Osteocyte (in vitro differentiated cells): Measurements from ENCODE around the gene PRR23A. TPM values are rescaled to one million over a fixed set of nuclear protein-coding genes. Genes with fewer than 3 reads are reported as not detected.

Source experiments
- DNase-seq: peaks from one replicate; pipeline ENCODE4 v3.0.0; 2021; ENCODE audit warnings: mixed read lengths; ENCODE audit not compliant: unreplicated experiment; ENCODE audit errors: extremely low spot score
- H3K27ac Mint-ChIP-seq: one replicate; pipeline ENCODE4 v1.8.0; 2021; ENCODE audit warnings: mild to moderate bottlenecking, mixed read lengths; ENCODE audit not compliant: unreplicated experiment
- H3K27me3 Mint-ChIP-seq: one replicate; pipeline ENCODE4 v1.8.0; 2021; ENCODE audit warnings: mixed read lengths; ENCODE audit not compliant: unreplicated experiment
- H3K36me3 Mint-ChIP-seq: one replicate; pipeline ENCODE4 v1.8.0; 2021; ENCODE audit warnings: mixed read lengths; ENCODE audit not compliant: unreplicated experiment
- H3K4me1 Mint-ChIP-seq: one replicate; pipeline ENCODE4 v1.8.0; 2021; ENCODE audit warnings: mixed read lengths; ENCODE audit not compliant: unreplicated experiment
- H3K4me3 Mint-ChIP-seq: one replicate; pipeline ENCODE4 v1.8.0; 2021; ENCODE audit warnings: mild to moderate bottlenecking, moderate library complexity, mixed read lengths; ENCODE audit not compliant: unreplicated experiment
- H3K9me3 Mint-ChIP-seq: one replicate; pipeline ENCODE4 v1.8.0; 2021; ENCODE audit warnings: mixed read lengths; ENCODE audit not compliant: unreplicated experiment
- CTCF ChIP-seq: fragments of 200-600 bp; sonication (generic); IDR thresholded peaks from 2 replicates; pipeline ENCODE4 v1.5.0; 2021; ENCODE audit warnings: antibody characterized with exemption, mild to moderate bottlenecking, moderate library complexity
- total RNA-seq: library from RNA; stranded (reverse); gene quantifications from 2 replicates; pipeline ENCODE4 v1.2.1, GENCODE V29; 2021

PRR23A gene
- total RNA-seq, 1 donor from 2014 or later, result not detected

GRCh38 chr3:139020036-139020867, 14.2 kb upstream of the PRR23A start:
- Mint-ChIP-seq H3K36me3 (no peaks in the 10 kb centered on the region), H3K27me3 (no peaks in the 10 kb centered on the region), H3K27ac (no peak overlapping the region), H3K4me1 (no peaks in the 10 kb centered on the region), H3K4me3 (no peak overlapping the region), H3K9me3 (peaks cover 7% of the 10 kb centered on the region)
- TF ChIP-seq CTCF, result no peak
- peak; percentile 84 for DNase-seq

GRCh38 chr3:139016430-139017048, 10.5 kb upstream of the PRR23A start:
- Mint-ChIP-seq H3K36me3 (no peaks in the 10 kb centered on the region), H3K27me3 (no peaks in the 10 kb centered on the region), H3K4me3 (no peak overlapping the region), H3K27ac (no peak overlapping the region), H3K9me3 (peaks cover 20% of the 10 kb centered on the region), H3K4me1 (no peaks in the 10 kb centered on the region)
- TF ChIP-seq CTCF, result no peak
- no peak for DNase-seq

- H3K27ac Mint-ChIP-seq, result no peak overlapping the region
- H3K27me3 Mint-ChIP-seq, result no peaks in the 10 kb centered on the region
- H3K4me3 Mint-ChIP-seq, result no peak overlapping the region
- TF ChIP-seq CTCF, result no peak
- no peak for DNase-seq
- peaks cover 19% of the 10 kb centered on the region for H3K9me3 Mint-ChIP-seq
- H3K4me1 Mint-ChIP-seq, result no peaks in the 10 kb centered on the region
- no peaks in the 10 kb centered on the region for H3K36me3 Mint-ChIP-seq
Observed at GRCh38 chr3:139005356-139005993, 593 bp downstream of the PRR23A start.

- TF ChIP-seq CTCF, result no peak
- no peak for DNase-seq
- no peak overlapping the region for H3K27ac Mint-ChIP-seq
- no peaks in the 10 kb centered on the region for H3K9me3 Mint-ChIP-seq
- no peak overlapping the region for H3K4me3 Mint-ChIP-seq
- no peaks in the 10 kb centered on the region for H3K36me3 Mint-ChIP-seq
- no peaks in the 10 kb centered on the region for H3K4me1 Mint-ChIP-seq
- peaks cover 37% of the 10 kb centered on the region for H3K27me3 Mint-ChIP-seq
Observed at GRCh38 chr3:138995706-138996105, 10.4 kb downstream of the PRR23A start.

- Mint-ChIP-seq H3K9me3 (no peaks in the 10 kb centered on the region), H3K27me3 (peaks cover 20% of the 10 kb centered on the region), H3K27ac (no peak overlapping the region), H3K36me3 (no peaks in the 10 kb centered on the region), H3K4me3 (no peak overlapping the region), H3K4me1 (no peaks in the 10 kb centered on the region)
- DNase-seq, result no peak
- no peak for TF ChIP-seq CTCF
Observed at GRCh38 chr3:138987181-138987580, 18.9 kb downstream of the PRR23A start.
